C1 segment of cervical spinal cord (tissue), 14 donors: ENCODE measurements around the gene PIK3R1.

ENCODE experiments used
- DNase-seq, 14 donors: peaks; one replicate each; lab custom pipeline; 2025; lab: John Stamatoyannopoulos, UW

The PIK3R1 gene

DNA sequence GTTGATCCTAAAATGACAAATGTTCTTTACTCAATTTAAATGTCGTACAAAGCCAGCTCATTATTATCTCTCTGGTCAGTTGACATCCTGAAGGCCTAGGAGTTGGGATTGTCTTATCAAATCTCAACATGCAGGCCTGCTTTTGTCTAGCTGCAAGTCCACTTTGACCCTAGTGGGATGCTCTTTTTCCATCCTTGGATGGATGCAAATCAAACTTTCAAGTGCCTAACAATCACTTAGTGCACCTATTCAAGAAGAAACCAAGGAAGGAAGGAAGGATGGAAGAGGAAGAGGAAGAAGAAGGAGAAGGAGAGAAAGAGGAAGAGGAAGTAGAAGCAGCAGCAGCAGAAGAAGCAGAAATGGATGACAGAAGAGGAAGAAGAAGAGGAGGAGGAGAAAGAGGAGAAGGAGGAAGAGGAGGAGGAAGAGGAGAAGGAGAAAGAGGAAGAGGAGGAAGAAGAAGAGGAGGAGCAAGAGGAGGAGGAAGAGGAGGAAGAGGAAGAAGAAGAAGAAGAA, 109.6 kb downstream of the PIK3R1 start:
- DNase-seq, result no peak

DNA sequence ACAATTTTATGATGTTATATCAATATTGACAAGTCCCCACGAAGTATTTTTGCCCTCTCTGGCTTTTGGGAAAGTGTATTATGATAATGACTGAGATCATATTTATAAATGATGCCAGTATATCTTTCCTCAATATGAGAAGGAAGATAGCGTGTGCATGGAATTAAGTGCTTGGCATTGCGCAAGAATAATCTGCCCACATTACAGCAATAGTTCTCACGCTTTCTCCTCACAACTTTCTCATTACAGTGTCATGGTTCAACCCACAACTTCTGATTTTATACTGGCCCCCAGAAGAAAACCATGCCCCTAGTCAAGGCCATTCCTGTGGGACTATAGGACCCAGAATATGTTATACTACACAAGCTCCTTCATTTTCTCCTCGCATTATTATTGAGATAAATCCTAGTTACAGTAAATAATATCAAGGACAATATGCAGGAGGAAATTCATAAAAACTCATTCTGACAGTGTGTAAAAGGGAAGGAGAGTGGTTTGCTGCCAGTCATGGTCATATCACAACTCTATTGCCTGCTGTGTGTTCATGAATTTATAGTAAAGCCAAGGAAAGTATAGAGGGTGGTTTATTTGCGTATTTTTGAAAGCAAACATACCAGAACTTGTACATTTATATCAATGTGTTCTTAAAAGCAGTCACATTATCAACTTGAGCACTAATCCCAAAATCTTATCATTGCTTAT, 114.1 kb downstream of the PIK3R1 start:
- DNase-seq, result no peak

DNA sequence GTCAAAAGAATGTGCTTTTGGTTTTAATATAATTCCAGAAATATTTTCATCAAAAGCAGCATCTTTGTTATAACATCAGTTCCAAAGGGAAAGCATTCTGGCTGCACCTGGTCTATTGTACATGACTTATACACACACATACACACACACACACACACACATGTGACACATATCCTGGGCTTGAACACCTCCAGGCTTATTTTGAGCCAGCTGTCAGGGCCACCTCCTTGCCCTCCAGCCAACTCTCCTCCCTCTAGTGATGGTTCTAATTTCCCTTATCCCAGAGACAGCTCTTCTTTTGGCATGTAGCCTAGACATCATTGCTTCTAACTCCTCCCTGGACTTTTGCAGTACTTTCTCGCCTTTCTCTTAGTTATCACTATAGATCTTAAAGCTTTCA, 115.0 kb downstream of the PIK3R1 start:
- DNase-seq, result no peak

DNA sequence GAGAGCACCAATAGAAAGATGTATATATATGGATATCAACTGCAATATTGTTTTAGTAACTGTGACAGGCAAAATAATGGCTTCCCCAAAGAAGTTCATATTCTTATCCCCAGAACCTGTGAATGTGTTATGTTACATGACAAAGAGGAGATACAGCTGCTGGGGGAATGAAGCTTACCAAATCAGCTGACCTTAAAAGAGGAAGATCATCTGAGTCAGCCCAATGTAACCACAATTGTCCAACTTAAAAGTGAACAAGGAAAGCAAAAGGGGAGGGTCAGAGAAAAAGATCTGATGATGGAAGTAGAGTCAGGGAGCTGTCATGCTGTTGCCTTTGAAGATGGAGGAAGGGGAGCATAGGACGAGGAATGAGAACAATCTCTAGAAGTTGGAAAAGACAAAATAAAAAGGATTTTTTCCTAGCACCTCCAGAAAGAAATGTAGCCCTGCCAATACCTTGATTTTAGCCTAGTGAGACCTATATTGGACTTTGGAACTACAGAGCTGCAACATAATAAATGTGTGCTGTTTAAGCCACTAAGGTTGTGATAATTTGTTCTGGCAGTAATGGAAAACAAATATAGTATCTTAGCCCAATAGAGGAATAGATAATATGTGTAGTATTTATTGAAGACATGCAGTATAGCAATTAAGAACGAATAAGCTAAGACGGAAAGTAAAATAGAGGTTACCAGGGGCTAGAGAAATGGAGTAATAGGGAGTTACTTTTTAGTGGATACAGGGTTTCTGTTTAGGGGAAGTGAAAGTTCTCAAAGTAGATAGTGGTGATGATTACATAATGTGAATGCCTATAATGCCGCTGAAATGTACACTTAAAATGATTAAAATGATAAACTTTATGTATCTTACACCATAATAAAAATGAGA, 115.9 kb downstream of the PIK3R1 start:
- no peak for DNase-seq

DNA sequence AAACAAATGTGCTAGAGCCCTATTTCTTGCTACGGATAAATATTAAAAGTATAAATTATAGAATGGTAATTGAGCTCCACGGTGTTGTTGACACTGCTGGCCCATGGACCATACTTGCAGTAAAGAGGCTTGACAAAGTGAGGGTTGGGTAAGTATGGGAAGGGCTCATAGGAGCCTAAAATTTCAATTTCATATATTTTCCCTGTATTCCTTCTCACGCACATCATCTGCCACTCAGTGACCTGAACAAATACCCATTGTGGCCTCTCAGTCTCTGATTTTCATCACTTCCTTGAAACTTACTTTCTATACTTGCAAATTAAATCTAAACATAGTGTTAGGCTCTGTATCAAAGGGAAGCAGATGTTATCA, 116.5 kb downstream of the PIK3R1 start:
- no peak for DNase-seq

DNA sequence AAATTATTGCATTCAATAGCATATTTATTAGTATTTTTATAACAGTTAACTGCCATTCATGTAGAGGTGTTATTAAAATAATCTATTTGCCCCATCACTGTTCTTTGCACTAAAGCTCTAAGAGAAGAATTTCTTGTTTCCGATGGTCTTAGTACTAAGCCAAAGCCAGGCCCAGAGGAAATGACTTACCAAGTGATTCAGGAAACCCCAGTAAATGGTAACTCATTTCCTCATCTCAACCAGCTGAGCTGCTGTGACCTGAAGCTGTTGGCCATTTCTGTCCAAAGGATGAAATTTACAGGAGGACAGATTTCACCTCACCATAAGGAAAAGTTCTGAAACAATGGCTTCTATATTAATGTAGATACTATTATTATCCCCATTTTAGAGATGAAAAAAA, 117.0 kb downstream of the PIK3R1 start:
- no peak for DNase-seq

DNA sequence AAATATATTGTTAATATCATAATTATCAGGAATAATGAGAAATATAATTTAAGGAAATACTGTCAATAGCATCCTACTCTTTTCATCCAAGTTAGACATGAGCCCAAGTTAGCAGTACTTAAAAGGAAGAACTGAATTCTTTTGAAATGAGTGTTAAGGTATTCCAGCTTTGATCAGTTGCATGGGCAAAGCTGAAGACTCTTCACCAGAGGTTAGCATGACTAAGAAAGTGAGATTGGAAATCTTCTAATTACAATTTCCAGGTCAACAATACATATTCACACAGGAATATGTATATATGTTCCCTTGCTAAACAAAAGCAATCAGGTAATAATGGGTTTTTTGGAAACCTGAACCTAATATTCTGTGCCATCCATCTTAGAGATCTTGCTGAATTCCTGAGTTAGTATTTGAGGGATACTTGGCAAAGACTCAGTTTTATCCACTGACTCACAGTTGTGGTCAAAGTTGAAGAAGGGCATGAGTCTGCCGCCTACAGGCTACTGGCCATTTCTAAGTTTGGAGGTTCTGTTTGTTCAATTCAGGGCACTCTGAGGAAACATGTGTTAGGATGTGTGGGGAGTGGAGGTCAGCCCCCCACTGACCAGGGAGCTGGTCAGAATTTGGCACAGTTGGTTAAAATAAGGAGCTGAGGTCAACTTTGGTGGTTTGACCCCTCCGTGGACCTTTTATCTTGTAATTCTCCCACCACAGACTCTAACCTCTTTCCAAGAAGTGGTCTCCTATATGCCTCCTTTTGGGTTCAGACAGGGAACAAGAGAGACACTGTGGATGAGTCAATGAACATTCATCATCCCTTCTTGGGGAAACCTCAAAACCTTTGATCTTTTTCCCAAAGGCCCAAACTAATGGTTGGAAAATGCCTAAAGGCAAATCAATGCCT, 118.3 kb downstream of the PIK3R1 start:
- no peak for DNase-seq

DNA sequence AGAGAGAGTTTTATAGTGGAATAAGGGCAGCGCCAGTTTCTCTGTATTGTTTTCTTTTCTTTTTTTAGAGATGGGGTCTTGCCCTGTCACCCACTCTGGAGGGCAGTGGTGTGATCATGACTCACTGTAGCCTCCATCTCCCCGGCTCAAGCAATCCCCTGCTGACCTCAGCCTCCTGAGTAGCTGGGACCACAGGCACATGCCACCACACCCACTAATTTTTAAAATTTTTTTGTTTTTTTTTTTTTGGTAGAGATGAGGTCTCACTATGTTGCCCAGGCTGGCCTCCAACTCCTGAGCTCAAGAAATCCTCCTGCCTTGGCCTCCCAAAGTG, 119.0 kb downstream of the PIK3R1 start:
- DNase-seq, result no peak

DNA sequence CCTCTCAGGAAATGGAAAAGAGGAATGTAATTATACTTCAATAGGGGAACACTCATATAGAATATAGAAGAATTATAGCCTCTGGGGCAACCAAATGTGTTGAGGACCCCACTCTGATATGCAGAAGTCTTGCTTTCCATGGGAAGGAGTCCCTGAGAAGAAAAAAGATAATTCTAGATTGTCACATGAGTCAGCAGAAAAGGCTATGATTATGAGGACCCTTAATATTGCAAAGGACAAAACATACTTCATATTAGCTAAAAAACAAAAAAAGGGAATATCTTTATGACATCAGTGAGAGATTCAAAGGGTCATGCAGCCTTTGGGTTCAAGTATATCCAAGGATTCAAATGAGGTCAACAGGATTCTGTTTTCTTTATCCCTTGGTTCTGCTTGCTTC, 119.5 kb downstream of the PIK3R1 start:
- DNase-seq, result no peak

DNA sequence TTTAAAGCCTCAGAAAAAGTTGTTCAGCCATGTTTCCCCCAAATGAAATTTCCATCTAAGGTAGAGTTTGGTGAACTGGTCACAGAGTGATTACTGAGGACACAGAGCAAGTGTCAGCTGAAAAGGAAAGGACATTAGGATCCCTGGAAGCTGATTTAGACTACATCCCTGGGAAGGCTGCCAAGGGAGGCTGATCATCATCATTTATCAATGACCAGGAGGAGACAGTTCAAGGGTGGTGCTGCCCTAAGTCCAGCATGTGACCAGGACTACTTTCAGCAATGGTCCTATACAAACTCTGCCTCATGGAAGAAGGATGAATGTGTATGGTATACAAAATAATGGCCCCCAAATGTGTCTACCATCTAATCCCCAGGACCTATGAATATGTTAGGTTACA, 120.6 kb downstream of the PIK3R1 start:
- DNase-seq, result no peak

DNA sequence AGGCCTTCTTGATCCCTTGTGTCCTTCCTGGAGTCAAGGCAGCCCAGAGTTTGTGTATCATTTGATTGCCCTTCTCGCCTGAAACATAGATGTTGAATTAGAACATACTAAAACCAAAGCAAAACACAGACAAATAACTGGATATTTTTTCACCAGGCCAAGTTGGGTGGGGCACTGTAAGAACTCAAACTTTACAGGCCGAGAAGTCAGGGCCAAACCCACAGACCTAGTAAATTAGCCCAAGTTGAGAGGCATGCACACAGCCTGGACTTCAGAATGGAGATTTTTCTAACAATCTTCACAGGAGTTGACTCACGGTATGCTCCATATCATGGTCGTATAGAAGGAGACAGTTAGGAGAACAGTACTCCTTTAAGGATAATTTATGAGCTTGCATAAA, 121.7 kb downstream of the PIK3R1 start:
- no peak for DNase-seq

DNA sequence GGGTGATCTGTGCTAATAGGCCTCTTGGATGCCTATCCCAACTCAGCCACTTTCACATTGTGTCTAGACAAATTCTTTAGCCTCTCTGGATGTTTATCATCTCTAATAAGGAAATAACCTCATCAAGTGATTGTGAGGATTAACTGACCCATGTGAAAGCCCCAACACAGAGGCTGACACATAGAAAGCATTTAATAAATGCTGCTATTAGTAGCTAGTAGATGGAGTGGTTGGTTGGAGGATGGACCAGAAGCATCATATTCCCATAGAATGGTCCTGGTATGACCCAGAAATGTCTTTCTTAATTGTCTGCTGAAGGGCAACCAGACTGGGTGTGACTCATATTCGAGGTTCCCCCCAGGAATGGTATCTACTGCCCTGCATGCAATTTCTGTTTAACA, 124.4 kb downstream of the PIK3R1 start:
- DNase-seq, result no peak

DNA sequence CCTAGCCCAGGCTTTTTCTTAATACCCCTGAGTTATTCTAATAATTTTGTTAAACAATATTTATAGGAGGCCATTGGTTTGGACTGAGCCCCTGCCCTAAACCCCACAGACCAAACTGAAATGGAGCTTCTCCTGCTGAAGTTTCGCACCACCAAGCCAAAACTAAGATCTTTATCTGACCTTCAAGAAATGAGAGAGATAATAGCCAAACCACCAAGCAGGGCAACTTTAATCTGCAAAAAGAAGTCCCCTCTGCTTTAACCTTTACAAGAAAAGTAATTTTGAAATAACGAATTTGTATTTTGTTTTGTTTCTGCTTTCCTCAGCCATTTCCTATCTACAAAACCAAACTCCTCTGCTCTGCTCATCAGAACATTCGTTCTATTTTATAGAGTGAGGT, 125.5 kb downstream of the PIK3R1 start:
- DNase-seq, result no peak

DNA sequence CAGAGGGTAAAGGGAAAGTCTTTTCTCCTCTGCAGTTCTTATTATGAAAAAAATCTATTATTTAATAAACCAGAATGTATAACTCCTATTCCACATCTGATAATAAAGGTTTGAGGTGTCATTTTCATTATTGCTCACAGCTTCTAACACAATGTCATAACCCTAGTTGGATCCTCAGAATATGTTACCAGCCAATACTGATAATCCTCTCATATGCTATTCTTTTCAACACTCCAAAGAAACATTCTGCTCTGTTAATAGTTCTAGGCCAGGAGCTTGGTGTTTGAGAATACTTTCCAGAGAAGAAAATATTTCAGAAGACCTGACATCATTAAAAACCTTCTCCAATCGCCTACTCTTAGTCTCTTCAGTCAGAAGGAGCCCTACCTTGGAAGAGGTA, 127.1 kb downstream of the PIK3R1 start:
- no peak for DNase-seq

DNA sequence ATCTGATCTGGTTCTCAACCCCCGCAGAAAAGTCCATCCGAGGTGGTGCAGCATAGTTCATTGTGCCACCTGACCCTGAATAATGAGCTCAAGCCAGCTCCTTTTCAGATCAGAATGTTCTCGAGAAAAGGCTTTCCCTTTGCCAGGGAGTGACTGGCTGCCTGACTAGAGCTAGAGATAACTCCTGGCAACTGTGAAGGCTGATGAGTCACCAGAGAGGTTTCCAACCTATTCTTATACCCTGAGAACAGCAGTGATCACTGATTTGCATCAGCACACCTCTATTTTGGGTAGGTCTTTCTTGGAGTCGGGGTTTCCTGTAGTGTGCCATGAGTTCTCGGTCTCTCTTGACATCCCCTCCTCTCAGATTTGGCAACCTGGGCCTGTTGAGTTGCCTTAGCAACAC, 127.9 kb downstream of the PIK3R1 start:
- DNase-seq, result peak in 1 of 14 donors; percentile 21

DNA sequence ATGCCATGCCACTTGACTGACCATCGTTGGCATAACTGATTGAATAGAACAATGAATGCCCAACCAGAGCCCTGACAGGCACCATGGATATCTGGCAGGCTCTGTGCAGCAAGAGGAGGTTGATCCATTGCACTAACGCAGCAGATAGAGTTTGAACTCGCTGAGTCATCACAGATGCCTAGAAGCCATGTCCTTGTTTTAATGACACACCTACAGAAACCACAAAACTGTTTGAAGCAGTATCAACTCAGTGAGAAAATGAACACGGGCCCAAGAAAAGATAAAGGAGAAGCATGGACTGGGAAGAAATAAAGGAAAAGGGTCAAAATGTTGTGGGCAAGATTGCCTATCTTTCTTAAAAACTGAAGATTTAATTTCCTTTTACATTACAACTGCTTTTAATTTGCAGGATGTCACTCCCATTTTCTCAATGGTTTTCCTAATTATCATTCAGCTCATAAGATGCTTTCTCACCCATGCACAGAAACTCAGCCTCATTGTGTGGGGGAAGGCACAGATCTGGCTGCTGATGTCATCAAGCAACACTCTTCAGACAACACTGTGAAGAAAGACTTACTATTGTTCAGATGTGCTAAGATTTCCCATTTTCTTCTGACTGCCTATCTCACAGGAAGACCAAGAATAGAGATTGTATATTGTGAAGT, 129.0 kb downstream of the PIK3R1 start:
- peak in 2 of 14 donors; percentile 5 to 8 for DNase-seq

DNA sequence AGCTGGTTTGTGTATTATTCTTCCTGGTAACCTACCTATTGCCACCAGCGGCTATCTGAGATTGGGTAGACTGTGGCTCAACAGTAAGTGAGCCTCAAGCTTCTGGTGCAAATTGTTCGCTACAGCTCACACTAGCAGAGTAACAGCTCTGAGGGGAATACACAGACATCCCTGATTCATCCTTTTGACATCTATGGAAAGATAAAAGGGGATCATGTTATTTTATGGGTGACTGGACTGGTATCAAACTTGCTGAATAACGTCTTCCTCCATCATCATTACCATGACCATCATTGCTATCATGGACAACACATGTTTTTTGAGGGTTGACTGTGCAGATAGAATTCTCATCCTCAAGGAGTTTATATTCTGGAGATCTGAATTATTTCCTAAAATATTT, 129.6 kb downstream of the PIK3R1 start:
- no peak for DNase-seq

DNA sequence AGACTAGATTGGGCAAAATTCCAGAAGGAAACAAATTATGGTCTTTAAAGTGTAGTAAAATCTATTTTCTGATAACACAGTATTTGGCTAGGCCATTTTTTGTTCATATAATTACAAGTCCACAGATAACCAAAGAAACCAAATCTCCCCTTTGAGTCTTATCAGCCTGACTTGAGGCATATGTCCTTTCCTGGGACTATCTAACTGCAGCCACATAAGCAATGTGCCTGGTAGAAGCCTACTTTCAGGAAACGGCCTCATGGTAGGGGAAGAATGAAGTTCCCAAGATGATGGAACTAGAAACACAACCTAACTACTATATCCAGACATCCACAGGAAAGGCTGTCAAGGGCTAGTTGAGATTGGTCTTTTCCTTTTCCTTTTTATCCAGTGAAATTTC, 130.0 kb downstream of the PIK3R1 start:
- no peak for DNase-seq

DNA sequence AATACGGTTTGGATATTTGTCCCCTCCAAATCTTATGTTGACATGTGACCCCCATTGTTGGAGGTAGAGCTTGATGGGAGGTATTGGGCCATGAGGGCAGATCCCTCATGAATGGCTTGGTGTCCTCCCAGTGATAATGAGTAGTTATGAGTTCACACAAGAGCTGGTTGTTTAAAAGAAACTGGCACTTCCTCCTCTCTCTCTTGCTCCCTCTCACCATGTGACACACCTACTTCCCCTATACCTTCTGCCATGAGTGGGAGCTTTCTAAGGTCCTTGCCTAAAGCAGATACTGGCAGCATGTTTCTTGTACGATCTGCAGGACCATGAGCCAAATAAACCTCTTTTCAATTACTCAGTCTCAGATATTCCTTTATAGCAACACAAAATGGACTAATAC, 132.0 kb downstream of the PIK3R1 start:
- no peak for DNase-seq

DNA sequence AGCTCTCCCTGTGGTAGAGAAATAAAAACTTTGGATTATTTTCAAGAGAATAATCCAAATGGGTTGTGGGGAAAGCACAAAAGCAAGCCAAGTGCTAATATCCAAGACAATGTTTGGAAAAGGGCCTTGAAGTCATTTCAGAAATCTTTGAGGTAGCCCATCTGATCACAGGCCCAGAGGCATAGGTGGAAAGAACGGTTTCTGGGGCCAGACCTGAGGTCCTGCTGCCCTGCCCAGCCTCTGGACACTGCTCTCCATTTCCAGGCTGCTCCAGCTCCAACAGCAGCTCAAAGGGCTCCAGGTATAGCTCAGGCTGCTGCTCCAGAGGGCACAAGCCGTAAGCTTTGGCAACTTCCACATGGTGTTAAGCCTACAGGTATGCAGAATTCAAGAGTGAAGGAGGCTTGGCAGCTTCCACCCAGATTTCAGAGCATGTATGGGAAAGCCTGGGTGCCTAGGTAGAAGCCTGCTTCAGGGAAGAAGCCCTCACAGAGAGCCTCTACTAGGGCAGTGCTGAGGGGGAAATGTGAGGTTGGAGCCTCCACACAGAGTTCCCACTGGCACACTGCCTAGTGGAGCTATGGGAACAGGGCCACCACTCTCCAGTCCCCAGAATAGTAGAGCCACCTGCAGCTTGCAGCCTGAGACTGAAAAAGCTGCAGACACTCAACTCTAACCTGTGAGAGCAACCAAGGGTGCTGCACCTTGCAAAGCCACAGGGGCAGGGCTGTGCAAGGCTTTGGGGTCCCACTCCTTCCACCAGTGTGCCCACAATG, 133.1 kb downstream of the PIK3R1 start:
- DNase-seq, result no peak

DNA sequence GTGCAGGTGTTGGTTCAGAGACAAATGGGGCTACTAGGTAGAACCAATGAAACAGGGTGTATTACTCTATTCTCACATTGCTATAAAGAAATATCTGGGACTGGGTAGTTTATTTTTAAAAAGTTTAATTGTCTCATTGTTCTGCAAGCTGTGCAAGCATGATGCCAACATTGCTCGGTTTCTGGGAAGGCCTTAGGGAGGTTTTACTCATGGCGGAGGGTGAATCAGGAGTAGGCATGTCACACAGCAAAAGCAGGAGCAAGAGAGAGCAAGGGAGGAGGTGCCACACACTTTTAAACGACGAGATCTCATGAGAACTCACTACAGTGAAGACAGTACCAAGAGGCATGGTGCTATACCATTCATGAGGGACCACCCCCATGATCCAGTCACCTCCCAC, 134.6 kb downstream of the PIK3R1 start:
- no peak for DNase-seq
